HEK293 (cell line): ENCODE measurements around the gene GFM1.

Source experiments
- CTCF ChIA-PET: fragments of 350-600 bp; formaldehyde crosslinking; extraction: SDS; loops from one replicate; lab custom pipeline; 2021; ENCODE audit warnings: antibody characterized with exemption; lab: Yijun Ruan, JAX
- POLR2A ChIA-PET: fragments of 300-600 bp; formaldehyde crosslinking; extraction: SDS; loops from one replicate; lab custom pipeline; 2020; ENCODE audit warnings: antibody characterized with exemption, inconsistent platforms; lab: Yijun Ruan, JAX
- H3K27ac ChIP-seq: fragments of 200-500 bp; sonication (Bioruptor generic); 2 replicates; pipeline ENCODE4 v1.5.1; 2014; ENCODE audit warnings: low read depth, low read length, control low read depth, inconsistent platforms; ENCODE audit errors: extremely low read depth
- H3K36me3 ChIP-seq, 2 experiments: fragments of 200-500 bp in 1 of 2; sonication (Bioruptor generic) in 1 of 2; 1 replicate in 1 of 2; 2 replicates in 1 of 2; pipeline ENCODE4 v1.5.1; 2014 to 2017; ENCODE audit warnings: inconsistent platforms in 2 of 2, low read length in 2 of 2; ENCODE audit not compliant: control insufficient read depth in 2 of 2, insufficient read depth in 1 of 2
- H3K4me1 ChIP-seq: fragments of 200-500 bp; sonication (Bioruptor generic); 2 replicates; pipeline ENCODE4 v1.5.1; 2014; ENCODE audit warnings: mild to moderate bottlenecking, low read length, inconsistent platforms; ENCODE audit not compliant: control insufficient read depth, insufficient read depth
- H3K4me3 ChIP-seq: 2 replicates; pipeline ENCODE4 v1.5.1; 2011; ENCODE audit warnings: low read depth, mild to moderate bottlenecking, control low read depth, low read length, moderate library complexity
- H3K9me3 ChIP-seq: fragments of 200-500 bp; sonication (Bioruptor generic); 2 replicates; pipeline ENCODE4 v1.5.1; 2014; ENCODE audit warnings: low read depth, low read length, inconsistent platforms; ENCODE audit not compliant: control insufficient read depth, insufficient read depth
- GFI1B ChIP-seq: fragments of 450-650 bp; formaldehyde crosslinking; IDR thresholded peaks from 2 replicates; pipeline ENCODE4 v1.5.1; 2016; ENCODE audit warnings: missing biosample characterization, missing genetic modification characterization
- KLF1 ChIP-seq: fragments of 450-650 bp; formaldehyde crosslinking; IDR thresholded peaks from 2 replicates; pipeline ENCODE4 v1.5.1; 2016; ENCODE audit warnings: missing biosample characterization, missing genetic modification characterization
- MEIS1 ChIP-seq: sonication (generic); formaldehyde crosslinking; IDR thresholded peaks from 2 replicates; pipeline ENCODE4 v1.8.1; 2022; ENCODE audit warnings: missing genetic modification reagents, mild to moderate bottlenecking, borderline replicate concordance
- TCF7L2 ChIP-seq: IDR thresholded peaks from 2 replicates; pipeline ENCODE4 v1.6.1; 2011; ENCODE audit warnings: low read depth, mild to moderate bottlenecking, inconsistent platforms, low read length, moderate library complexity, borderline replicate concordance
- ZBTB11 ChIP-seq: fragments of 450-650 bp; formaldehyde crosslinking; conservative IDR thresholded peaks from 2 replicates; pipeline ENCODE4 v1.5.1; 2016; ENCODE audit warnings: low read depth, missing biosample characterization, missing genetic modification characterization
- ZBTB8A ChIP-seq: fragments of 450-650 bp; formaldehyde crosslinking; IDR thresholded peaks from 2 replicates; pipeline ENCODE4 v1.5.1; 2016; ENCODE audit warnings: missing biosample characterization, missing genetic modification characterization
- ZNF112 ChIP-seq: fragments of 450-650 bp; formaldehyde crosslinking; IDR thresholded peaks from 2 replicates; pipeline ENCODE4 v1.5.0; 2017; ENCODE audit warnings: missing biosample characterization, missing genetic modification characterization
- ZNF174 ChIP-seq: fragments of 450-650 bp; formaldehyde crosslinking; IDR thresholded peaks from 2 replicates; pipeline ENCODE4 v1.5.0; 2017; ENCODE audit warnings: missing biosample characterization, mild to moderate bottlenecking, missing genetic modification characterization
- ZNF184 ChIP-seq: fragments of 450-650 bp; IDR thresholded peaks from 2 replicates; pipeline ENCODE4 v1.5.1; 2018; ENCODE audit warnings: missing biosample characterization, mild to moderate bottlenecking, missing genetic modification characterization
- ZNF248 ChIP-seq: fragments of 450-650 bp; formaldehyde crosslinking; IDR thresholded peaks from 2 replicates; pipeline ENCODE4 v1.5.1; 2017; ENCODE audit warnings: missing biosample characterization, missing genetic modification characterization
- ZNF266 ChIP-seq: fragments of 450-650 bp; formaldehyde crosslinking; IDR thresholded peaks from 2 replicates; pipeline ENCODE4 v1.5.1; 2016; ENCODE audit warnings: missing biosample characterization, missing genetic modification characterization, low read depth
- ZNF48 ChIP-seq: fragments of 450-650 bp; formaldehyde crosslinking; IDR thresholded peaks from 2 replicates; pipeline ENCODE4 v1.5.1; 2016; ENCODE audit warnings: missing biosample characterization, missing genetic modification characterization
- ZNF488 ChIP-seq: fragments of 450-650 bp; formaldehyde crosslinking; IDR thresholded peaks from 2 replicates; pipeline ENCODE4 v1.5.1; 2016; ENCODE audit warnings: missing biosample characterization, missing genetic modification characterization
- ZNF530 ChIP-seq: fragments of 450-650 bp; formaldehyde crosslinking; IDR thresholded peaks from 2 replicates; pipeline ENCODE4 v1.5.1; 2016; ENCODE audit warnings: low read depth, missing biosample characterization, missing genetic modification characterization
- ZNF768 ChIP-seq: fragments of 450-650 bp; formaldehyde crosslinking; IDR thresholded peaks from 2 replicates; pipeline ENCODE4 v1.5.1; 2018; ENCODE audit warnings: missing biosample characterization, mild to moderate bottlenecking, missing genetic modification characterization
- ZSCAN5A ChIP-seq: fragments of 450-650 bp; formaldehyde crosslinking; IDR thresholded peaks from 2 replicates; pipeline ENCODE4 v1.5.1; 2016; ENCODE audit warnings: missing biosample characterization, missing genetic modification characterization
- TF ChIP-seq, protein P1 (sequence below): fragments of 450-650 bp; formaldehyde crosslinking; IDR thresholded peaks from 2 replicates; pipeline ENCODE4 v1.5.1; 2016; ENCODE audit warnings: missing biosample characterization, missing genetic modification characterization, borderline replicate concordance
- TF ChIP-seq, protein P2 (sequence below): fragments of 450-650 bp; formaldehyde crosslinking; IDR thresholded peaks from 2 replicates; pipeline ENCODE4 v1.5.1; 2016; ENCODE audit warnings: missing biosample characterization, missing genetic modification characterization

GFM1 gene

GRCh38 chr3:158709666-158710083 is 65.3 kb downstream of the GFM1 start (continued):
- TF ChIP-seq, protein P1, sequence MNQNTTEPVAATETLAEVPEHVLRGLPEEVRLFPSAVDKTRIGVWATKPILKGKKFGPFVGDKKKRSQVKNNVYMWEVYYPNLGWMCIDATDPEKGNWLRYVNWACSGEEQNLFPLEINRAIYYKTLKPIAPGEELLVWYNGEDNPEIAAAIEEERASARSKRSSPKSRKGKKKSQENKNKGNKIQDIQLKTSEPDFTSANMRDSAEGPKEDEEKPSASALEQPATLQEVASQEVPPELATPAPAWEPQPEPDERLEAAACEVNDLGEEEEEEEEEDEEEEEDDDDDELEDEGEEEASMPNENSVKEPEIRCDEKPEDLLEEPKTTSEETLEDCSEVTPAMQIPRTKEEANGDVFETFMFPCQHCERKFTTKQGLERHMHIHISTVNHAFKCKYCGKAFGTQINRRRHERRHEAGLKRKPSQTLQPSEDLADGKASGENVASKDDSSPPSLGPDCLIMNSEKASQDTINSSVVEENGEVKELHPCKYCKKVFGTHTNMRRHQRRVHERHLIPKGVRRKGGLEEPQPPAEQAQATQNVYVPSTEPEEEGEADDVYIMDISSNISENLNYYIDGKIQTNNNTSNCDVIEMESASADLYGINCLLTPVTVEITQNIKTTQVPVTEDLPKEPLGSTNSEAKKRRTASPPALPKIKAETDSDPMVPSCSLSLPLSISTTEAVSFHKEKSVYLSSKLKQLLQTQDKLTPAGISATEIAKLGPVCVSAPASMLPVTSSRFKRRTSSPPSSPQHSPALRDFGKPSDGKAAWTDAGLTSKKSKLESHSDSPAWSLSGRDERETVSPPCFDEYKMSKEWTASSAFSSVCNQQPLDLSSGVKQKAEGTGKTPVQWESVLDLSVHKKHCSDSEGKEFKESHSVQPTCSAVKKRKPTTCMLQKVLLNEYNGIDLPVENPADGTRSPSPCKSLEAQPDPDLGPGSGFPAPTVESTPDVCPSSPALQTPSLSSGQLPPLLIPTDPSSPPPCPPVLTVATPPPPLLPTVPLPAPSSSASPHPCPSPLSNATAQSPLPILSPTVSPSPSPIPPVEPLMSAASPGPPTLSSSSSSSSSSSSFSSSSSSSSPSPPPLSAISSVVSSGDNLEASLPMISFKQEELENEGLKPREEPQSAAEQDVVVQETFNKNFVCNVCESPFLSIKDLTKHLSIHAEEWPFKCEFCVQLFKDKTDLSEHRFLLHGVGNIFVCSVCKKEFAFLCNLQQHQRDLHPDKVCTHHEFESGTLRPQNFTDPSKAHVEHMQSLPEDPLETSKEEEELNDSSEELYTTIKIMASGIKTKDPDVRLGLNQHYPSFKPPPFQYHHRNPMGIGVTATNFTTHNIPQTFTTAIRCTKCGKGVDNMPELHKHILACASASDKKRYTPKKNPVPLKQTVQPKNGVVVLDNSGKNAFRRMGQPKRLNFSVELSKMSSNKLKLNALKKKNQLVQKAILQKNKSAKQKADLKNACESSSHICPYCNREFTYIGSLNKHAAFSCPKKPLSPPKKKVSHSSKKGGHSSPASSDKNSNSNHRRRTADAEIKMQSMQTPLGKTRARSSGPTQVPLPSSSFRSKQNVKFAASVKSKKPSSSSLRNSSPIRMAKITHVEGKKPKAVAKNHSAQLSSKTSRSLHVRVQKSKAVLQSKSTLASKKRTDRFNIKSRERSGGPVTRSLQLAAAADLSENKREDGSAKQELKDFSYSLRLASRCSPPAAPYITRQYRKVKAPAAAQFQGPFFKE = no peak
- TF ChIP-seq ZNF768 (tag by site-specific recombination) = no peak

DNA sequence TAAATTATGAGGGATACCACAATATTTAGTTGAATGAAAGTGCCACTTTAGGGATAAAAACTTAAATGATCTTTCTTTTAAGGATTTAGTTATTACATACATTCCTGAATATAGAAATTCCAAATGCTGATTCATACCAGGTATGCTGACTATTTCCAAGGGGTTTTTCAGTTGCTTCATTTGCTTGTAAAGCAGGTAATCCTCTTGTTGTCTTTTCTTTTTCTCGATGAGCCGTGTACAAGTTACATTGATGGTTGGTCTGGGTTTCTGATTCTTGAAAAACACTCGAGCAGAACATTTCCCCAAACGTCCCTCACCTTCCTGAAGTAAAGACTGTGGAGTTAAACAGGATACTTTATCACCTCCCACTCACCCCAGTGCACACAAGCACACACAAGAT is 66.3 kb downstream of the GFM1 start:
- POLR2A ChIA-PET = no interaction called here
- no peak overlapping the region for H3K27ac ChIP-seq
- TF ChIP-seq ZNF174 (tag by site-specific recombination) (no peak), KLF1 (tag by site-specific recombination) (no peak)
- no peaks in the 10 kb centered on the region for H3K4me1 ChIP-seq
- no peaks in the 10 kb centered on the region for H3K9me3 ChIP-seq
- CTCF ChIA-PET = no interaction called here
- peaks cover 0 to 20% of the 10 kb centered on the region in 2 experiments; a peak in 2 of 3 replicates for H3K36me3 ChIP-seq
- H3K4me3 ChIP-seq = no peak overlapping the region

DNA sequence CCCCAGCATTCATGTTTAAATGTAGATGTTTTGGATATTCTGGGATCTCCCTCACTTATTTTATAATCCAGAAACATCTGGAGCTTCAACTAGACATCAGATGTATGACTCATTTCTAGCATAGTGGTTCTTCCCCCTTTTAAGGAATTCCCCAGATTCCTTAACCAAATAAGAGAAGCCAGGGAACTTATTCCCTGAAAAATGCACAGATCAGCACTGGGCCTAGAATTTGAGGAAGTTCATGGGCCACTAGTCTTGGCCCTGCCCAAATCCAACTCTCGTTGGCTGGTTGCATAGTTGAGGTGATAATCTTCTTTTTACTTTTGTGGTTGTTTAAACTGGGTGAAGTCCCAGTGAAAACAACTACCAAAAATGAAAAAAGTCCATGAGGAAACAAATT is 67.6 kb downstream of the GFM1 start:
- no peak overlapping the region for H3K4me3 ChIP-seq
- ChIA-PET CTCF (interaction anchor here (0.6 kb wide), 1 partner anchor 43 kb away, joined by 4 read pairs; no protein-coding TSS in a partner anchor), POLR2A (no interaction called here)
- no peaks in the 10 kb centered on the region for H3K9me3 ChIP-seq
- no peak overlapping the region for H3K27ac ChIP-seq
- peaks cover 0 to 20% of the 10 kb centered on the region in 2 experiments; a peak in 2 of 3 replicates for H3K36me3 ChIP-seq
- H3K4me1 ChIP-seq = no peaks in the 10 kb centered on the region
- TF ChIP-seq TCF7L2 = no peak
- no peak for TF ChIP-seq GFI1B (tag by site-specific recombination)
- TF ChIP-seq ZNF248 = no peak
- no peak for TF ChIP-seq ZNF48
- no peak for TF ChIP-seq ZNF184 (tag by site-specific recombination)
- no peak for TF ChIP-seq ZNF488 (tag by site-specific recombination)
- TF ChIP-seq, protein P2, sequence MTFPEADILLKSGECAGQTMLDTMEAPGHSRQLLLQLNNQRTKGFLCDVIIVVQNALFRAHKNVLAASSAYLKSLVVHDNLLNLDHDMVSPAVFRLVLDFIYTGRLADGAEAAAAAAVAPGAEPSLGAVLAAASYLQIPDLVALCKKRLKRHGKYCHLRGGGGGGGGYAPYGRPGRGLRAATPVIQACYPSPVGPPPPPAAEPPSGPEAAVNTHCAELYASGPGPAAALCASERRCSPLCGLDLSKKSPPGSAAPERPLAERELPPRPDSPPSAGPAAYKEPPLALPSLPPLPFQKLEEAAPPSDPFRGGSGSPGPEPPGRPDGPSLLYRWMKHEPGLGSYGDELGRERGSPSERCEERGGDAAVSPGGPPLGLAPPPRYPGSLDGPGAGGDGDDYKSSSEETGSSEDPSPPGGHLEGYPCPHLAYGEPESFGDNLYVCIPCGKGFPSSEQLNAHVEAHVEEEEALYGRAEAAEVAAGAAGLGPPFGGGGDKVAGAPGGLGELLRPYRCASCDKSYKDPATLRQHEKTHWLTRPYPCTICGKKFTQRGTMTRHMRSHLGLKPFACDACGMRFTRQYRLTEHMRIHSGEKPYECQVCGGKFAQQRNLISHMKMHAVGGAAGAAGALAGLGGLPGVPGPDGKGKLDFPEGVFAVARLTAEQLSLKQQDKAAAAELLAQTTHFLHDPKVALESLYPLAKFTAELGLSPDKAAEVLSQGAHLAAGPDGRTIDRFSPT (tag by site-specific recombination) = no peak
- no peak for TF ChIP-seq ZBTB11
- no peak for TF ChIP-seq ZBTB8A
- TF ChIP-seq ZNF112 (tag by site-specific recombination) = no peak
- TF ChIP-seq ZSCAN5A = no peak
- TF ChIP-seq MEIS1 = no peak
- no peak for TF ChIP-seq ZNF266
- TF ChIP-seq ZNF530 (tag by site-specific recombination) = no peak
